Activated CD4-positive, alpha-beta T cell treated with anti-CD3 and anti-CD28 coated beads, Interleukin-2, amount 50 U/mL, for 24 hours (primary cell): ENCODE data around the gene PTH.

Source experiments
- DNase-seq, 2 donors: peaks; one replicate each; pipeline ENCODE4 v3.0.0-alpha.2; 2020; ENCODE audit warnings: low read depth in 1 of 2, low spot score in 1 of 2

The PTH gene

GRCh38 chr11:13495929-13496328 is at the start of gene PTH:
Gene PTH (minus strand): TSS chr11:13495997. CDS start chr11:13492855, 3,142 bp downstream.
- DNase-seq: no peak

- no peak for DNase-seq
Measured at GRCh38 chr11:13538044-13538443, 42.2 kb upstream of the PTH start.

GRCh38 chr11:13535819-13536218 is 40.0 kb upstream of the PTH start:
- no peak for DNase-seq

GRCh38 chr11:13534358-13534757 is 38.6 kb upstream of the PTH start:
- DNase-seq: no peak

GRCh38 chr11:13525257-13525656 is 29.5 kb upstream of the PTH start:
- DNase-seq: no peak

- no peak for DNase-seq
Measured at GRCh38 chr11:13503393-13503792, 7.6 kb upstream of the PTH start.

GRCh38 chr11:13502492-13502891 is 6.7 kb upstream of the PTH start:
- no peak for DNase-seq

- DNase-seq: no peak
Measured at GRCh38 chr11:13494051-13494450, 1.7 kb downstream of the PTH start.

GRCh38 chr11:13487661-13488030 is 8.2 kb downstream of the PTH start:
- peak in 1 of 2 donors; percentile 10 for DNase-seq

GRCh38 chr11:13486926-13487660 is 8.7 kb downstream of the PTH start:
- peak in 1 of 2 donors; percentile 47 for DNase-seq

- DNase-seq: no peak
Measured at GRCh38 chr11:13480198-13480597, 15.6 kb downstream of the PTH start.

GRCh38 chr11:13479688-13480087 is 16.1 kb downstream of the PTH start:
- DNase-seq: no peak

GRCh38 chr11:13475091-13475490 is 20.7 kb downstream of the PTH start:
- DNase-seq: no peak

- DNase-seq: no peak
Measured at GRCh38 chr11:13473013-13473722, 22.6 kb downstream of the PTH start.

GRCh38 chr11:13468750-13469149 is 27.0 kb downstream of the PTH start:
- no peak for DNase-seq

- no peak for DNase-seq
Measured at GRCh38 chr11:13465909-13466371, 29.9 kb downstream of the PTH start.

- DNase-seq: no peak
Measured at GRCh38 chr11:13463779-13464290, 32.0 kb downstream of the PTH start.

GRCh38 chr11:13462901-13463778 is 32.7 kb downstream of the PTH start, which contains the start of gene BTBD10:
Gene BTBD10 (minus strand): TSS chr11:13463222. CDS start chr11:13445124, 18,098 bp downstream.
- peak; percentile 77 to 89 for DNase-seq

GRCh38 chr11:13462311-13462900 is 33.4 kb downstream of the PTH start:
- DNase-seq: peak in 1 of 2 donors; percentile 44

- no peak for DNase-seq
Measured at GRCh38 chr11:13461291-13461690, 34.5 kb downstream of the PTH start.
